C4-2B (cell line): ENCODE data around the gene ZBTB20.

Experiments used
- CTCF ChIP-seq: fragments of 450-650 bp; conservative IDR thresholded peaks from 2 replicates; pipeline ENCODE4 v1.5.1; 2017; ENCODE audit warnings: mild to moderate bottlenecking
- ZFX ChIP-seq: fragments of 450-650 bp; IDR thresholded peaks from 2 replicates; pipeline ENCODE4 v1.6.1; 2017

GRCh38 chr3:114864970-114865369 is 282.1 kb downstream of the ZBTB20 start:
- TF ChIP-seq CTCF (no peak), ZFX (no peak)
